Neural progenitor cell (in vitro differentiated cells): Measurements from ENCODE around the gene STIM1.

ENCODE experiments used
- CTCF ChIP-seq: fragments of 200-600 bp; sonication (generic); IDR thresholded peaks from 2 replicates; pipeline ENCODE4 v1.5.1; 2017; ENCODE audit warnings: antibody characterized with exemption, mild to moderate bottlenecking
- EZH2phosphoT487 ChIP-seq: fragments of 200-600 bp; sonication (generic); IDR thresholded peaks from 2 replicates; pipeline ENCODE4 v1.6.1; 2017; ENCODE audit warnings: antibody characterized with exemption

DNA sequence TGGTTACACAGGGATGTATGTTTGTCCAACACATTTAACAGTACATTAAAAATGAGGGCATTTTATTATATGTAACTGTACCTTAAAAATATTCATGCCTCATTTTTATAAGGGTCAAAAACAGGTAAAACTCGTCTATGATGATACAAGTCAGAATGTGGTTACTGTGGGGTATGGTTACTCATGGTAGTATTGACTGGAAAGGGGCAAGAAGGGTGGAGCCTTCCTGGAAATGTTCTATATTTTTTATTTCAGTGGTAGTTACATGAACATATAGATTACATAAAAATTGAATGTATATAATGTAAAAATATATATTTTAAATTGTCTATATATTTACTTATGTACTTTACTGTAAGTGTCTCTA, 99.8 kb downstream of the STIM1 start:
- TF ChIP-seq EZH2phosphoT487 (no peak), CTCF (no peak)
